Stimulated activated CD8-positive, alpha-beta memory T cell treated with anti-CD3 and anti-CD28 coated beads, Interleukin-4, amount 100 ng/mL, for 1 hour (primary cell): ENCODE results near the gene P2RX7.
A peak's percentile ranks its signal among the peaks of the same experiment; 100 is the strongest.
"Not testable (repeated sequence)": the region's sequence is repeated elsewhere in the genome, so short reads cannot be mapped to it uniquely, and the experiment has no call there.

Experiments
- DNase-seq, 2 donors: peaks; one replicate each; pipeline ENCODE4 v3.0.0-alpha.2; 2020; ENCODE audit warnings: low read depth in 2 of 2, low spot score in 1 of 2

The P2RX7 gene

DNA sequence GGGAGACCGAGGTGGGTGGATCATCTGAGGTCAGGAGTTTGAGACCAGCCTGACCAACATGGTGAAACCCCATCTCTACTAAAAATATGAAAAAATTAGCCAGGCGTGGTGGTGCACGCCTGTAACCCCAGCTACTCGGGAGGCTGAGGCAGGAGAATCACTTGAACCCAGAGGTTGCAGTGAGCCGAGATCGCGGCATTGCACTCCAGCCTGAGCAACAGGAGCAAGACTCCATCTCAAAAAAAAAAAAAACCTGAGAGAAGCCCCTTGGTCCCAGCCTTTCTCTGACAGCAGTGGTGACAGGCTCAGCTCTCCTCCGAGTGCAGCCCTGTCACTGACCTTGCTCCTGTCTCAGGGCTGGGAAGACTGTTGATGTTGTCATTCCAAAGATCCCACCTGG lies 94.2 kb downstream of the P2RX7 start:
- not testable (repeated sequence) for DNase-seq

DNA sequence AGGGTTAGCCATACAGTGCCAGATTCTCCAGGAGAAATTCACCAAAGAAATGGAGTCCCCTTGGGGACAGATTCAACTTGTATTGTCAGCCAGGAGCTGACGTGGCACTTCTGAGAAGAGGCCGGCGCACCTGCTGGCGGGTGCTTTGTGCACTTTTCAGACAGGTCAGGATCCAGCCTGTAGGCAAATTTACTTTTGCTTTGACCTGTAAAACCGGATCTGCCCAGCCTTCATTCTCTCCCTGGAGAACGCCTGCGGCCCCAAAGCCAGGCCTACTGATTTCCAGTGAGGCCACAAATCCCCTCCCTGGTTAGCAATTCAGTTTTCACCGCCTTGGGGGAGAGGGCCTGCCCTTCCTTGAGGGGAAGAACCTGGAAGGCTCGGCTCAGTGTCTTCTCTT lies 94.6 kb downstream of the P2RX7 start:
- no peak for DNase-seq

DNA sequence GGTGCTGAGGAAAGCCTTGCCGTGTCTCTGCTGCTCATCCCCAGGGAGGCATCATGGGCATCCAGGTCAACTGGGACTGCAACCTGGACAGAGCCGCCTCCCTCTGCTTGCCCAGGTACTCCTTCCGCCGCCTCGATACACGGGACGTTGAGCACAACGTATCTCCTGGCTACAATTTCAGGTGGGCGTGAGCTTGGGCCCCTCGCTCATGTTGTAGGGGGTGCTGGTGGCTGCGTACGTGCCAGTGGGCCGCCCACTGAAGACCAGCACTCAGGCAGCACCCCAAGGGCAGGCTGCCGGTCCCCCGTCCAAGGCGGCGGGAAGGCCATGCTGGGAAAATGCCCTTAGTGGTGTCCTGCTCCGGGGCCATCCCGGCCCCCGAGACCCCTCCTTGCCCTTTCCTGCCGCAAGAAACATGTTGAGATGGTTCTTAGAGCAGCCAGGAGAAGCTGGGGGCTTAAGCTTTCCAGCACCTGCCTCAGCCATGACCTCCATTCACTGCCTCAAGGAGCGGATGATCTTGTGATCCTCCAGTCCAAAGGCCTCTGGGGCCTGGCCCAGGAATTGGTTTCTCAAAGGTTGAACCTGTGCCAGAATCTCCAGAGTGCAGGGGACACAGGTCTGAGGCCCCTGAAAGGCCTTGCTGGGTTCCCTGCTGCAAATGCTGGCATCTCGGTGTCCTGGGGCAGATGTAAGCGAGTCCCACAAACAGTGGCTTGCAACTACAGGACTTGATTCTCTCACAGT lies 96.4 kb downstream of the P2RX7 start:
- DNase-seq = no peak

DNA sequence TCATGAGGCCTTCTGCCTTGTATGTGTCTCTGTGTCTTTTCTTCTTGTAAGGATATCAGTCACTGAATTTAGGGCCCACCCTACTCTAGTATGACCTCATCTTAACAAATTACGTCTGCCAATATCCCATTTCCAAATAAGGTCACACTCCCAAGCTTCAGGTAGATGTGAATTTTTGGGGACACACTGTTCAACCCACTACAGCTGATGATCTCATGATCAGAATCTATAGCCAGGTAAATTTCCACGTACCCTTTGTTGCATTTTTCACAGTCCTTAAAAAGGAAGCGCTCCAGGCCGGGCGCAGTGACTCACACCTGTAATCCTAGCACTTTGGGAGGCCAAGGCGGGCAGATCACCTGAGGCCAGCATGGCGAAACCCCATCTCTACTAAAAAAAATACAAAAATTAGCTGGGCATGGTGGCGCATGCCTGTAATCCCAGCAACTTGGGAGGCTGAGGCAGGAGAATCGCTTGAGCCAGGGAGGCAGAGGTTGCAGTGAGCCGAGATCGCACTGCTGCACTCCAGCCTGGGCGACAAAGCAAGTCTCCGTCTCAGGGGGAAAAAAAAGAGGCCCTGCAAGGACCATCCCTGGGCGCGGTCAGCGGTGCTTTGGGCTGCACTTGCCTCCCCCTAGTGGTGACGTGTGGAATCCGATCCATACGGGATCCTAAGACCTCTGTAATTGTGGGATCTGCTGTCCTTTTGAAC lies 97.3 kb downstream of the P2RX7 start:
- peak; percentile 18 to 27 for DNase-seq

DNA sequence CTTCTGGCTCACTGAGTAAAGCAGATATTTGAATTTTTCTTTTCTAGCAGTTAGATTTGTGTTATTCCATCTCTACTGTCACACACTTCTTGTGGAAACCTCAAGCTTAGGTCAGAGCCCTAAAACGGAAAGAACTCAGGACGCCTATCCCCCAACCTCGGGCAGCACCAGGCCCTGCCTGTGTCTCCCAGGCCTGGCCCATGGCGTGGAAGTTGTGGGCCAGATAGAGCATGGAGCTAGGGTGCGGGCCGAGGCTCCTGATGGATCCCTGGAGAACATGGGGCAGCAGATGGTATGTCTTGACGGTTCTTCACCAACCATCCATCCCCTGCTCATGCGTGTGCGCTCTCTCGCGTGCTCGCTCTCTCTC lies 97.8 kb downstream of the P2RX7 start:
- no peak for DNase-seq

DNA sequence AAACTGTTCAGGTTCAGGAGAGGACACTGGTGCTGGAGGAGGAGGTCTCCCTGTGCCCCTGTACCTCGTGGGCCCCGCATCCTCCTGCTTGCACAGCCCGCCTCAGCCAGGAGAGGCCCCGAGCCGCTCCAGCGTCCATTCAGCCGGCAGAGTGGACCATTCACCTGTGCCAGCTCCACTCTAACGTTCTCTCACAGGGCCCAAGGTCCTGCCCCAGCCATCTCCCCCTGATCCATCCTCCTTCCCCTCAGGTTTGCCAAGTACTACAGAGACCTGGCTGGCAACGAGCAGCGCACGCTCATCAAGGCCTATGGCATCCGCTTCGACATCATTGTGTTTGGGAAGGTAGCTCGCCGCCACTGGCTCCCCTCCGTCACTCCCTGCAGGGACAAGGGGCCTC lies 99.5 kb downstream of the P2RX7 start:
- DNase-seq = no peak

DNA sequence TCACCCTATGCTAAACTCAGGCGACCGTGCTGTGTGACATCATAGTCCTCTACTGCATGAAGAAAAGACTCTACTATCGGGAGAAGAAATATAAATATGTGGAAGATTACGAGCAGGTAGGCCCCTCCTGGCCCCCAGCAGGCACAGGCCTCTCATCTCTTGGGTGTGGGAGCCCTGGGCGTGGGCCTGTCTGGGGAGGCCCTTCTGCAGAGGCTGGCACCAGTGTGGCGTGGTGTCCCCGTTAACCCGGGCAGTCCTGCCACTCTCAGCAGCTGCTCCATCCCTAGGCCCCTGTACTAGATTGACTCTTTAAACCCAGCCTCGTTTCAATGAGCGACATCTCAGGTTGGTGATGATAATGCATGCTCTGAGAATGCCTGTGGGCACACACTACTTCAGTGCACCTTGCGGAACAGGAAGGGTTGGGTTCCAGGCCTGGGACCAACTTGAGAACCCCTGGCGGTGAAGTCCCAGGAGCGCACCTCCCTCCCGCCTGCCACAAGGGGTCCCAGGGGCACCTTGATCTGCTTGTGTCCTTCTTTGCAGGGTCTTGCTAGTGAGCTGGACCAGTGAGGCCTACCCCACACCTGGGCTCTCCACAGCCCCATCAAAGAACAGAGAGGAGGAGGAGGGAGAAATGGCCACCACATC lies 100.4 kb downstream of the P2RX7 start:
- no peak for DNase-seq

DNA sequence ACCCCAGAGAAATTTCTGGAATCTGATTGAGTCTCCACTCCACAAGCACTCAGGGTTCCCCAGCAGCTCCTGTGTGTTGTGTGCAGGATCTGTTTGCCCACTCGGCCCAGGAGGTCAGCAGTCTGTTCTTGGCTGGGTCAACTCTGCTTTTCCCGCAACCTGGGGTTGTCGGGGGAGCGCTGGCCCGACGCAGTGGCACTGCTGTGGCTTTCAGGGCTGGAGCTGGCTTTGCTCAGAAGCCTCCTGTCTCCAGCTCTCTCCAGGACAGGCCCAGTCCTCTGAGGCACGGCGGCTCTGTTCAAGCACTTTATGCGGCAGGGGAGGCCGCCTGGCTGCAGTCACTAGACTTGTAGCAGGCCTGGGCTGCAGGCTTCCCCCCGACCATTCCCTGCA lies 100.9 kb downstream of the P2RX7 start:
- DNase-seq = no peak

DNA sequence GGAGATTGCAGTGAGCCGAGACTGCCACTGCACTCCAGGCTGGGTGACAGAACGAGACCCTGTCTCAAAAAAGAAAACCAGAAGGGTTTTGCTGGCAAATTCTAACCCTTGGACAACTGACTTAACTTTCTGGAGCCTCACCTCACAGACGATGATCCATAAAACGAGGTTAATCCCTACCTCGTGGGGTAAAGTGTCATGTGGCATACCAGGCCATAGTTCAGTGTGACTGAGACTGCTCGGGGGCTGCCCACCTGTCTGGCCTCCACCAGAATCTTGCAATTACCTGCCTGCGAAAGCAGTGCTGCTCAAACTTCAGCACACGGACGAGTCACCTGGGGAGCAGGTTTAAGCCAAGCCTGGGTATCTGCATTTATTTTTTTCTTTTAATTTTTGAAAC lies 104.1 kb downstream of the P2RX7 start:
- DNase-seq = no peak

DNA sequence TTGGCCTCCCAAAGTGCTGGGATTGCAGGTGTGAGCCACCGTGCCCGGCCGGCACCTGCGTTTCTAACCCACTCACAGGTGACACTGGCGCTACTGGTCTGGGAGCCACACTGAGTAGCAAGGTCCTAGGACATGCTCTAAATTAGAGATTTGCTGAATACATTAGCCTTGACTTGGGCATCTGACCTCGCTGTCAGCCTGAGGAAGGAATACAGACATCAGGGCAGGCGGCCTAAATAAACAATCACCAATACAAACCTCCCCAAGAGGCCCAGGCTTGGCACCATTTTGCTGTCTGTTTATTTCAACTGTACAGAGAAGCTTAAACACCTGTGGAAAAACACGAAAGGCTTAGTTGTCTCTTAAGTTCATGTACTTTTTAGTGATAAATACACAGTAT lies 104.7 kb downstream of the P2RX7 start:
- DNase-seq = no peak
